Endothelial cell of umbilical vein (primary cell): Measurements from ENCODE around the gene ACCSL. TPM values are rescaled to one million over a fixed set of nuclear protein-coding genes. Genes with fewer than 3 reads are reported as not detected.

Experiments used
- BruUV-seq: library from RNA; stranded (reverse); fragments of 400-500 nt; replicated peaks from 2 replicates; lab custom pipeline; 2021; lab: Mats Ljungman, UMichigan
- CTCF ChIA-PET: fragments of 300-600, 350-600 bp; sonication (Branson Sonifier 250); formaldehyde crosslinking; loops from one replicate; lab custom pipeline; 2021; ENCODE audit warnings: antibody characterized with exemption, inconsistent platforms; lab: Charles Lee
- POLR2A ChIA-PET: fragments of 300-600, 350-600 bp; sonication (Branson Sonifier 250); formaldehyde crosslinking; loops from one replicate; lab custom pipeline; 2021; ENCODE audit warnings: antibody characterized with exemption, inconsistent platforms; lab: Charles Lee
- DNase-seq: peaks from one replicate; pipeline ENCODE4 v3.0.0-alpha.2; 2011; ENCODE audit warnings: low read depth, low spot score
- FAIRE-seq: peaks from 2 replicates; lab custom pipeline; 2011; peaks lifted over from hg19 to GRCh38; lab: Jason Lieb, UNC
- H2AFZ ChIP-seq: 2 replicates; pipeline ENCODE4 v1.6.0; 2012; ENCODE audit warnings: low read depth, low read length, control low read depth, inconsistent platforms
- H3K27ac ChIP-seq: 2 replicates; pipeline ENCODE4 v1.5.1; 2011; ENCODE audit warnings: low read depth, mild to moderate bottlenecking, control low read depth, low read length, moderate library complexity; ENCODE audit not compliant: insufficient read depth
- H3K27me3 ChIP-seq, 2 experiments: 2 replicates each; pipeline versions ENCODE4 v1.6.0 to v1.6.1; 2011; ENCODE audit warnings: low read length in 2 of 2, mixed read lengths in 1 of 2; ENCODE audit not compliant: control insufficient read depth in 2 of 2, insufficient read depth in 2 of 2
- H3K36me3 ChIP-seq, 2 experiments: 2 replicates in 1 of 2; 3 replicates in 1 of 2; pipeline ENCODE4 v1.5.1; 2011; ENCODE audit warnings: low read length in 2 of 2, mild to moderate bottlenecking in 1 of 2, moderate library complexity in 1 of 2; ENCODE audit not compliant: control insufficient read depth in 2 of 2, insufficient read depth in 2 of 2; ENCODE audit errors: extremely low read depth in 1 of 2
- H3K4me1 ChIP-seq: 3 replicates; pipeline ENCODE4 v1.5.1; 2011; ENCODE audit warnings: mild to moderate bottlenecking, low read length; ENCODE audit not compliant: control insufficient read depth, insufficient read depth; ENCODE audit errors: extremely low read depth
- H3K4me2 ChIP-seq: 2 replicates; pipeline ENCODE4 v1.6.1; 2011; ENCODE audit warnings: low read length, control low read depth, mixed read lengths; ENCODE audit not compliant: insufficient read depth
- H3K4me3 ChIP-seq, 3 experiments: fragments of 200-600 bp in 1 of 3; sonication (generic), shearing (Covaris generic) in 1 of 3; replicated peaks in 1 of 3; 2 replicates each; pipeline ENCODE4 v1.5.1; 2011 to 2016; ENCODE audit warnings: control low read depth in 3 of 3, low read length in 3 of 3, mild to moderate bottlenecking in 2 of 3, inconsistent platforms in 1 of 3, low read depth in 1 of 3, moderate library complexity in 1 of 3; ENCODE audit not compliant: insufficient read depth in 1 of 3
- H3K79me2 ChIP-seq: 2 replicates; pipeline ENCODE4 v1.6.0; 2012; ENCODE audit warnings: low read length, inconsistent platforms; ENCODE audit not compliant: control insufficient read depth, insufficient read depth
- H3K9ac ChIP-seq: replicated peaks from 2 replicates; pipeline ENCODE3; 2011; ENCODE audit warnings: low read length, control low read depth; ENCODE audit not compliant: insufficient read depth; ENCODE audit errors: extremely low read depth
- H3K9me1 ChIP-seq: replicated peaks from 3 replicates; pipeline ENCODE4 v1.6.0; 2011; ENCODE audit warnings: mild to moderate bottlenecking, low read length; ENCODE audit not compliant: control insufficient read depth, insufficient read depth; ENCODE audit errors: extremely low read depth
- H3K9me3 ChIP-seq: replicated peaks from 2 replicates; pipeline ENCODE4 v1.5.1; 2012; ENCODE audit warnings: low read length, inconsistent platforms; ENCODE audit not compliant: control insufficient read depth, insufficient read depth
- H4K20me1 ChIP-seq: replicated peaks from 2 replicates; pipeline ENCODE3; 2011; ENCODE audit warnings: mild to moderate bottlenecking, low read length; ENCODE audit not compliant: control insufficient read depth, insufficient read depth; ENCODE audit errors: extremely low read depth
- CTCF ChIP-seq, 2 donors: IDR thresholded peaks; 1 replicate in 1 of 2; 2 replicates in 1 of 2; pipeline ENCODE4 v1.5.1; 2011; ENCODE audit warnings: low read length in 2 of 2, mild to moderate bottlenecking in 2 of 2, moderate library complexity in 2 of 2, control low read depth in 1 of 2, inconsistent platforms in 1 of 2, low read depth in 1 of 2; ENCODE audit not compliant: insufficient read depth in 1 of 2; ENCODE audit errors: extremely low read depth in 1 of 2
- EZH2 ChIP-seq: IDR thresholded peaks from 2 replicates; pipeline ENCODE4 v1.6.1; 2012; ENCODE audit warnings: borderline replicate concordance, low read depth, mild to moderate bottlenecking, moderate library complexity, low read length, inconsistent platforms; ENCODE audit not compliant: severe bottlenecking
- FOS ChIP-seq: IDR thresholded peaks from 2 replicates; pipeline ENCODE4 v1.6.1; 2011; ENCODE audit warnings: mild to moderate bottlenecking, low read length, moderate library complexity, borderline replicate concordance; ENCODE audit not compliant: insufficient read depth
- GATA2 ChIP-seq: IDR thresholded peaks from 2 replicates; pipeline ENCODE4 v1.7.0; 2011; ENCODE audit warnings: low read depth, mild to moderate bottlenecking, moderate library complexity, mixed read lengths, low read length; ENCODE audit not compliant: insufficient read length, insufficient read depth
- JUN ChIP-seq: IDR thresholded peaks from 2 replicates; pipeline ENCODE4 v1.6.1; 2011; ENCODE audit warnings: borderline replicate concordance, low read depth; ENCODE audit not compliant: insufficient read length, insufficient read depth
- MYC ChIP-seq: IDR thresholded peaks from one replicate; pipeline ENCODE4 v1.6.1; 2011; ENCODE audit warnings: mild to moderate bottlenecking, low read depth, low read length
- POLR2A ChIP-seq: IDR thresholded peaks from 2 replicates; pipeline ENCODE4 v1.6.1; 2012; ENCODE audit warnings: low read depth, mild to moderate bottlenecking, control low read depth, low read length
- POLR2AphosphoS5 ChIP-seq: IDR thresholded peaks from 2 replicates; pipeline ENCODE4 v1.6.1; 2012; ENCODE audit warnings: low read depth, mild to moderate bottlenecking, control low read depth, low read length, moderate library complexity; ENCODE audit not compliant: insufficient read depth
- dilution Hi-C: fragments of 300-500 bp; cut with MboI; formaldehyde crosslinking; loops from one replicate; pipeline ENCODE4 v1.15.0; 2019; ENCODE audit warnings: low sequenced_read_pairs; ENCODE audit not compliant: extremely low pct_ligation_motif_present
- intact Hi-C: fragments of 100-400 bp; cut with micrococcal nuclease; formaldehyde crosslinking; loops from one replicate; pipeline ENCODE4 v1.10.0; 2022
- polyA plus RNA-seq, 4 experiments: library from polyadenylated mRNA; depleted of rRNA in 3 of 4; stranded (reverse) in 3 of 4; unstranded in 1 of 4; fragments of >200 nt; gene quantifications; 2 replicates each; pipeline versions ENCODE4 v1.2.1 to v1.2.3, GENCODE V29; 2011 to 2012; ENCODE audit warnings: missing spikeins in 1 of 4
- total RNA-seq: library from RNA; stranded (reverse); gene quantifications from 2 replicates; pipeline ENCODE4 v1.2.3, GENCODE V29; 2021
- TF ChIP-seq, protein P1 (sequence below): IDR thresholded peaks from 2 replicates; pipeline ENCODE4 v1.6.1; 2011; ENCODE audit not compliant: insufficient read depth, insufficient read length

ACCSL gene
- total and polyA plus RNA-seq, 2 donors (not counting 3 experiments of a cell fraction or from before 2014, with no cell fraction given), result not detected

GRCh38 chr11:44071157-44071556 lies 23.4 kb downstream of the ACCSL start:
- DNase-seq, result no peak
- Histone ChIP-seq H2AFZ (no peak overlapping the region), H3K4me2 (no peak overlapping the region), H3K4me1 (peaks cover 5% of the 10 kb centered on the region), H3K9ac (no peak overlapping the region), H3K4me3 (no peak overlapping the region), H3K27me3 (no peaks in the 10 kb centered on the region), H3K79me2 (no peaks in the 10 kb centered on the region), H3K36me3 (peaks cover 0 to 3% of the 10 kb centered on the region in 2 experiments), H3K27ac (no peak overlapping the region), H3K9me1 (no peaks in the 10 kb centered on the region), H4K20me1 (no peaks in the 10 kb centered on the region), H3K9me3 (no peaks in the 10 kb centered on the region)
- TF ChIP-seq POLR2AphosphoS5 (no peak), POLR2A (no peak), FOS (no peak), MYC (no peak), CTCF (IDR thresholded peaks at IDR 0.05; ENCODE audit: extremely low read depth in 1 of 2, insufficient read depth in 1 of 2, low read depth in 1 of 2, low read length in 2 of 2) (no peak), GATA2 (no peak), EZH2 (no peak), JUN (no peak)
- TF ChIP-seq, protein P1, sequence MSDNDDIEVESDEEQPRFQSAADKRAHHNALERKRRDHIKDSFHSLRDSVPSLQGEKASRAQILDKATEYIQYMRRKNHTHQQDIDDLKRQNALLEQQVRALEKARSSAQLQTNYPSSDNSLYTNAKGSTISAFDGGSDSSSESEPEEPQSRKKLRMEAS, result no peak
- no TSS peak for BruUV-seq
- no peak for FAIRE-seq
- POLR2A ChIA-PET, result no interaction called here
- intact Hi-C loops, result no loop called here
- CTCF ChIA-PET, result interaction anchor here (1.1 to 3.5 kb wide), 3 partner anchors 8 to 23 kb away, joined by 3 to 26 read pairs (median 4); partner anchors contain the start of gene EXT2
- dilution Hi-C loops, result no loop called here
